OCI-LY3 (cell line): Measurements from ENCODE around the gene COL8A2.

ENCODE experiments used
- H2AFZ ChIP-seq: fragments of 200-600, 300-600 bp; shearing (Covaris generic); 2 replicates; pipeline ENCODE4 v1.6.0; 2014; ENCODE audit warnings: antibody characterized with exemption, low read depth, low read length
- H3K27ac ChIP-seq: fragments of 200-600, 300-600 bp; sonication (generic); 2 replicates; pipeline ENCODE4 v1.5.1; 2014; ENCODE audit warnings: mild to moderate bottlenecking, low read length, moderate library complexity, mixed read lengths
- H3K27me3 ChIP-seq: fragments of 200-600, 300-600 bp; sonication (generic); 2 replicates; pipeline ENCODE4 v1.6.1; 2014; ENCODE audit warnings: low read depth, low read length, mixed read lengths
- H3K36me3 ChIP-seq: fragments of 200-600, 300-600 bp; sonication (generic); replicated peaks from 2 replicates; pipeline ENCODE3; 2014; ENCODE audit warnings: low read depth, low read length, mixed read lengths
- H3K4me1 ChIP-seq: fragments of 300-600, 200-600 bp; sonication (generic); 2 replicates; pipeline ENCODE4 v1.6.1; 2014; ENCODE audit warnings: low read length, mixed read lengths
- H3K4me2 ChIP-seq: fragments of 200-600, 300-600 bp; sonication (generic); 2 replicates; pipeline ENCODE4 v1.6.1; 2014; ENCODE audit warnings: low read length, mixed read lengths
- H3K4me3 ChIP-seq: fragments of 300-600, 200-600 bp; sonication (generic); 2 replicates; pipeline ENCODE4 v1.5.1; 2014; ENCODE audit warnings: antibody characterized with exemption, mild to moderate bottlenecking, low read length, moderate library complexity
- H3K79me2 ChIP-seq: fragments of 300-600, 200-600 bp; shearing (Covaris generic); 2 replicates; pipeline ENCODE4 v1.6.1; 2014; ENCODE audit warnings: mild to moderate bottlenecking, low read length, mixed read lengths
- H3K9ac ChIP-seq: fragments of 300-600, 200-600 bp; shearing (Covaris generic); 2 replicates; pipeline ENCODE4 v1.6.0; 2014; ENCODE audit warnings: mild to moderate bottlenecking, low read length, moderate library complexity
- H3K9me3 ChIP-seq: fragments of 200-600, 300-600 bp; shearing (Covaris generic); 2 replicates; pipeline ENCODE4 v1.6.1; 2014; ENCODE audit warnings: low read length, mixed read lengths; ENCODE audit not compliant: insufficient read depth
- H4K20me1 ChIP-seq: fragments of 200-600, 300-600 bp; sonication (generic); 2 replicates; pipeline ENCODE4 v1.6.1; 2016; ENCODE audit warnings: low read length, mixed read lengths; ENCODE audit not compliant: insufficient read depth
- CTCF ChIP-seq: fragments of 200-600, 300-600 bp; sonication (generic); IDR thresholded peaks from 2 replicates; pipeline ENCODE4 v1.5.1; 2014; ENCODE audit warnings: antibody characterized with exemption, low read length, low read depth
- EZH2phosphoT487 ChIP-seq: fragments of 200-600 bp; shearing (Covaris generic); IDR thresholded peaks from 2 replicates; pipeline ENCODE4 v1.6.1; 2018; ENCODE audit warnings: antibody characterized with exemption, mixed run types, low read depth

The COL8A2 gene

GRCh38 chr1:36125129-36125991, at the start of gene COL8A2:
Gene COL8A2, minus strand, starts transcription at chr1:36125222. Its CDS starts 24,980 bp downstream, at chr1:36100242.
- no peak within 1 kb of the TSS for H3K4me3 ChIP-seq
- no peaks in the 10 kb centered on the region for H3K9me3 ChIP-seq
- H3K79me2 ChIP-seq, result no peaks in the 10 kb centered on the region
- no peak within 1 kb of the TSS for H3K9ac ChIP-seq
- H2AFZ ChIP-seq, result no peak within 1 kb of the TSS
- no peaks in the 10 kb centered on the region for H4K20me1 ChIP-seq
- no peaks in the 10 kb centered on the region for H3K36me3 ChIP-seq
- no peak for TF ChIP-seq CTCF
- no peak for TF ChIP-seq EZH2phosphoT487
- peaks cover 21% of the 10 kb centered on the region for H3K4me1 ChIP-seq
- H3K27me3 ChIP-seq, result no peaks in the 10 kb centered on the region
- H3K27ac ChIP-seq, result no peak within 1 kb of the TSS
- no peak within 1 kb of the TSS for H3K4me2 ChIP-seq

- Histone ChIP-seq H3K9me3 (no peaks in the 10 kb centered on the region), H3K27ac (no peak overlapping the region), H2AFZ (no peak overlapping the region), H3K79me2 (peaks cover under 1% of the 10 kb centered on the region; the same call in 1 of the 2 replicates), H3K27me3 (no peaks in the 10 kb centered on the region), H3K36me3 (peaks cover 16% of the 10 kb centered on the region), H4K20me1 (no peaks in the 10 kb centered on the region; the same call in 1 of the 2 replicates), H3K4me3 (no peak overlapping the region), H3K9ac (no peak overlapping the region), H3K4me2 (no peak overlapping the region), H3K4me1 (no peaks in the 10 kb centered on the region)
- no peak for TF ChIP-seq CTCF
Observed at GRCh38 chr1:36174713-36175112, 49.7 kb upstream of the COL8A2 start.

GRCh38 chr1:36172983-36173382, 48.0 kb upstream of the COL8A2 start:
- TF ChIP-seq CTCF, result no peak
- TF ChIP-seq EZH2phosphoT487, result no peak
- no peak overlapping the region for H3K27ac ChIP-seq
- no peak overlapping the region for H3K9ac ChIP-seq
- H3K4me3 ChIP-seq, result no peak overlapping the region
- H4K20me1 ChIP-seq, result no peaks in the 10 kb centered on the region; the same call in 1 of the 2 replicates
- H3K27me3 ChIP-seq, result no peaks in the 10 kb centered on the region
- peaks cover 16% of the 10 kb centered on the region for H3K36me3 ChIP-seq
- H3K79me2 ChIP-seq, result peaks cover 13% of the 10 kb centered on the region; the same call in 1 of the 2 replicates
- H2AFZ ChIP-seq, result no peak overlapping the region
- no peak overlapping the region for H3K4me2 ChIP-seq
- H3K4me1 ChIP-seq, result no peaks in the 10 kb centered on the region
- no peaks in the 10 kb centered on the region for H3K9me3 ChIP-seq

GRCh38 chr1:36172017-36172747, 47.2 kb upstream of the COL8A2 start:
- Histone ChIP-seq H3K4me3 (no peak overlapping the region), H3K4me2 (no peak overlapping the region), H3K9me3 (no peaks in the 10 kb centered on the region), H3K79me2 (peaks cover 20% of the 10 kb centered on the region), H3K27ac (no peak overlapping the region), H3K36me3 (peaks cover 16% of the 10 kb centered on the region), H4K20me1 (peaks cover 3% of the 10 kb centered on the region; the same call in 1 of the 2 replicates), H3K27me3 (no peaks in the 10 kb centered on the region), H3K4me1 (no peaks in the 10 kb centered on the region), H3K9ac (no peak overlapping the region), H2AFZ (no peak overlapping the region)
- TF ChIP-seq CTCF (no peak), EZH2phosphoT487 (no peak)
